ENCODE data around the gene CPLX3. TPM values are rescaled to one million over a fixed set of nuclear protein-coding genes. Genes with fewer than 3 reads are reported as not detected.

Gene CPLX3
- total and polyA plus RNA-seq, 2 of the 8 experiments (the other 6 are each of a cell fraction or from before 2014, with no cell fraction given), result 0.17 TPM; not detected in 1

GRCh38 chr15:74873036-74873755, 46.8 kb downstream of the CPLX3 start, which contains the start of gene SCAMP2 (continued):
- TF ChIP-seq CTCF (IDR thresholded peaks at IDR 0.05; ENCODE audit: control extremely low read depth in 1 of 3, insufficient read depth in 1 of 3, low read depth in 1 of 3, low read length in 3 of 3), result no peak
- peak; percentile 69 for TF ChIP-seq SP2 (IDR thresholded peaks at IDR 0.05; ENCODE audit: low read length)
- TF ChIP-seq SRF (IDR thresholded peaks at IDR 0.05; ENCODE audit: low read depth, low read length), result no peak
- TF ChIP-seq FOSL1 (IDR thresholded peaks at IDR 0.05; ENCODE audit: insufficient read depth, low read depth, low read length), result peak; percentile 80; the same call in 1 of the 2 replicates
- no peak for TF ChIP-seq ZNF274 (IDR thresholded peaks at IDR 0.05; ENCODE audit: borderline replicate concordance, extremely low read depth, low read length)
- TF ChIP-seq POLR2A (IDR thresholded peaks at IDR 0.05; ENCODE audit: control extremely low read depth in 1 of 2, low read depth in 2 of 2, low read length in 2 of 2), result peak; percentile 81 to 92
- TF ChIP-seq RAD21 (IDR thresholded peaks at IDR 0.05 in 1 of 2, conservative IDR thresholded peaks at IDR 0.05 in 1 of 2; ENCODE audit: low read depth in 2 of 2, low read length in 2 of 2), result no peak
- TF ChIP-seq E2F6 (IDR thresholded peaks at IDR 0.05), result no peak
- no peak for TF ChIP-seq BCL11A (IDR thresholded peaks at IDR 0.05; ENCODE audit: low read depth in 2 of 2, low read length in 2 of 2)
- TF ChIP-seq CBX8 (IDR thresholded peaks at IDR 0.05; ENCODE audit: borderline replicate concordance, low read depth, low read length), result no peak
- no peak for TF ChIP-seq TAF7 (optimal IDR thresholded peaks at IDR 0.05; ENCODE audit: borderline replicate concordance, low read depth, low read length)
- TF ChIP-seq TCF12 (IDR thresholded peaks at IDR 0.05; ENCODE audit: low read depth, low read length), result no peak
- no peak for TF ChIP-seq USF2 (IDR thresholded peaks at IDR 0.05; ENCODE audit: low read length)
- no peak for TF ChIP-seq EZH2 (IDR thresholded peaks at IDR 0.05; ENCODE audit: low read depth, low read length, severe bottlenecking)
- no peak for TF ChIP-seq KDM5A (IDR thresholded peaks at IDR 0.05; ENCODE audit: low read length)
- TF ChIP-seq SIN3A (conservative IDR thresholded peaks at IDR 0.05 in 1 of 2, IDR thresholded peaks at IDR 0.05 in 1 of 2; ENCODE audit: low read depth in 1 of 2, low read length in 2 of 2), result peak in 1 of 2 experiments; percentile 29; a peak in 1 of 4 replicates
- TF ChIP-seq POLR2AphosphoS5 (IDR thresholded peaks at IDR 0.05; ENCODE audit: low read depth, low read length), result peak; percentile 86
- no peak for TF ChIP-seq SIX5 (IDR thresholded peaks at IDR 0.05; ENCODE audit: low read depth, low read length)

Data from H1 (cell line).